WTC11 (cell line): ENCODE results near the gene PTP4A2. TPM values are rescaled to one million over a fixed set of nuclear protein-coding genes. Genes with fewer than 3 reads are reported as not detected.

Experiments
- ATAC-seq: fragments of 200-7000 bp; cut with Tn5 transposase; 2 replicates; pipeline ENCODE4 v1.10.0; 2021; ENCODE audit warnings: mild to moderate bottlenecking, moderate library complexity
- CTCF ChIA-PET: fragments of 300-600 bp; sonication (Branson Sonifier 250); formaldehyde crosslinking; loops from one replicate; lab custom pipeline; 2021; ENCODE audit warnings: antibody characterized with exemption; lab: Charles Lee
- POLR2A ChIA-PET: fragments of 350-600 bp; sonication (Branson Sonifier 250); formaldehyde crosslinking; loops from one replicate; lab custom pipeline; 2021; ENCODE audit warnings: antibody characterized with exemption; lab: Charles Lee
- DNase-seq: peaks from one replicate; pipeline ENCODE4 v3.0.0; 2021; ENCODE audit warnings: low spot score
- H3K27ac Mint-ChIP-seq: 2 replicates; pipeline ENCODE4 v1.8.0; 2021; ENCODE audit warnings: mixed read lengths
- H3K27me3 Mint-ChIP-seq: 2 replicates; pipeline ENCODE4 v1.8.0; 2021; ENCODE audit warnings: low read depth, mild to moderate bottlenecking, moderate library complexity, mixed read lengths
- H3K36me3 Mint-ChIP-seq: 2 replicates; pipeline ENCODE4 v1.8.0; 2021; ENCODE audit warnings: mixed read lengths
- H3K4me1 Mint-ChIP-seq: 2 replicates; pipeline ENCODE4 v1.8.0; 2022; ENCODE audit warnings: mixed read lengths
- H3K4me3 Mint-ChIP-seq: 2 replicates; pipeline ENCODE4 v1.8.0; 2021; ENCODE audit warnings: mild to moderate bottlenecking, moderate library complexity, mixed read lengths
- H3K9me3 Mint-ChIP-seq: 2 replicates; pipeline ENCODE4 v1.8.0; 2021; ENCODE audit warnings: mixed read lengths
- CDX4 ChIP-seq: fragments of 250-450 bp; sonication (Bioruptor Pico); IDR thresholded peaks from 2 replicates; pipeline ENCODE4 v1.9.0; 2021; ENCODE audit warnings: moderate library complexity, mild to moderate bottlenecking, inconsistent platforms, borderline replicate concordance
- ETV6 ChIP-seq: sonication (generic); formaldehyde crosslinking; IDR thresholded peaks from 2 replicates; pipeline ENCODE4 v1.8.1; 2022; ENCODE audit warnings: mild to moderate bottlenecking, missing genetic modification reagents
- GABPB1 ChIP-seq: sonication (generic); formaldehyde crosslinking; IDR thresholded peaks from 2 replicates; pipeline ENCODE4 v1.8.1; 2023; ENCODE audit warnings: mild to moderate bottlenecking, missing genetic modification reagents
- HMGXB4 ChIP-seq: sonication (generic); formaldehyde crosslinking; IDR thresholded peaks from 2 replicates; pipeline ENCODE4 v1.8.1; 2023; ENCODE audit warnings: mild to moderate bottlenecking, moderate library complexity, missing genetic modification reagents
- JAZF1 ChIP-seq: fragments of 250-450 bp; sonication (Bioruptor Pico); IDR thresholded peaks from 2 replicates; pipeline ENCODE4 v1.9.0; 2021; ENCODE audit warnings: moderate library complexity, mild to moderate bottlenecking, inconsistent platforms
- JUN ChIP-seq: sonication (generic); formaldehyde crosslinking; IDR thresholded peaks from 2 replicates; pipeline ENCODE4 v1.8.0; 2023; ENCODE audit warnings: mild to moderate bottlenecking, missing genetic modification reagents
- PRDM15 ChIP-seq: sonication (generic); formaldehyde crosslinking; IDR thresholded peaks from 2 replicates; pipeline ENCODE4 v1.8.0; 2022; ENCODE audit warnings: missing genetic modification reagents
- RORB ChIP-seq: fragments of 250-450 bp; sonication (Bioruptor Pico); IDR thresholded peaks from 2 replicates; pipeline ENCODE4 v1.9.0; 2021; ENCODE audit warnings: mild to moderate bottlenecking
- TEAD1 ChIP-seq: sonication (generic); formaldehyde crosslinking; IDR thresholded peaks from 2 replicates; pipeline ENCODE4 v1.8.0; 2022; ENCODE audit warnings: mild to moderate bottlenecking, missing genetic modification reagents
- ZBTB43 ChIP-seq: sonication (generic); formaldehyde crosslinking; IDR thresholded peaks from 2 replicates; pipeline ENCODE4 v1.8.1; 2023; ENCODE audit warnings: mild to moderate bottlenecking, missing genetic modification reagents
- ZNF425 ChIP-seq: fragments of 250-450 bp; sonication (Bioruptor Pico); conservative IDR thresholded peaks from 2 replicates; pipeline ENCODE4 v1.9.0; 2021; ENCODE audit warnings: mild to moderate bottlenecking
- ZNF512 ChIP-seq: sonication (generic); formaldehyde crosslinking; IDR thresholded peaks from 2 replicates; pipeline ENCODE4 v1.8.1; 2022; ENCODE audit warnings: missing genetic modification reagents, borderline replicate concordance
- total RNA-seq: library from RNA; stranded (reverse); gene quantifications from 3 replicates; pipeline ENCODE4 v1.2.3, GENCODE V29; 2021

Gene PTP4A2
- total RNA-seq, 1 experiment from 2014 or later, result 172 TPM

GRCh38 chr1:31911994-31912780 is 26.0 kb downstream of the PTP4A2 start (continued):
- TF ChIP-seq ZBTB43 (CRISPR knock-in tag), result no peak
- no peak for TF ChIP-seq HMGXB4 (CRISPR knock-in tag)
- no peak for TF ChIP-seq JUN
- no peak for TF ChIP-seq PRDM15 (CRISPR knock-in tag)
- no peak for TF ChIP-seq TEAD1 (CRISPR knock-in tag)
- no peak for TF ChIP-seq RORB
- TF ChIP-seq ZNF512 (CRISPR knock-in tag), result no peak

GRCh38 chr1:31910933-31911332 is 27.2 kb downstream of the PTP4A2 start:
- ATAC-seq, result no peak
- no peak for DNase-seq
- Mint-ChIP-seq H3K4me1 (no peaks in the 10 kb centered on the region), H3K27ac (no peak overlapping the region), H3K4me3 (no peak overlapping the region), H3K27me3 (no peaks in the 10 kb centered on the region), H3K9me3 (no peaks in the 10 kb centered on the region), H3K36me3 (peaks cover 71% of the 10 kb centered on the region)
- CTCF ChIA-PET, result interaction anchor here (2.9 kb wide), 1 partner anchor 53 kb away, joined by 9 read pairs; no protein-coding TSS in a partner anchor
- POLR2A ChIA-PET, result no interaction called here
- TF ChIP-seq ETV6 (CRISPR knock-in tag), result no peak
- TF ChIP-seq JAZF1, result no peak
- peak; percentile 70; the same call in 1 of the 2 replicates for TF ChIP-seq GABPB1 (CRISPR knock-in tag)
- TF ChIP-seq CDX4 (CRISPR knock-in tag), result no peak
- TF ChIP-seq ZNF425 (CRISPR knock-in tag), result no peak
